DOHH2 (cell line): ENCODE data around the gene POLD4.

ENCODE experiments used
- H3F3A ChIP-seq: fragments of 200-600 bp; sonication (generic), shearing (Covaris generic); 2 replicates; pipeline ENCODE4 v1.6.0; 2016; ENCODE audit warnings: antibody characterized with exemption, mild to moderate bottlenecking; ENCODE audit not compliant: control insufficient read depth, insufficient read depth
- H3K27ac ChIP-seq: fragments of 200-600 bp; sonication (generic); 2 replicates; pipeline ENCODE4 v1.5.1; 2014; ENCODE audit warnings: low read depth, mild to moderate bottlenecking, low read length, moderate library complexity
- H3K27me3 ChIP-seq: fragments of 200-600 bp; sonication (generic); 2 replicates; pipeline ENCODE4 v1.6.1; 2014; ENCODE audit warnings: mild to moderate bottlenecking, low read length, mixed read lengths; ENCODE audit not compliant: control insufficient read depth
- H3K36me3 ChIP-seq: fragments of 200-600 bp; sonication (generic); 2 replicates; pipeline ENCODE4 v1.6.1; 2014; ENCODE audit warnings: mild to moderate bottlenecking, low read length, moderate library complexity, mixed read lengths; ENCODE audit not compliant: control insufficient read depth
- H3K4me1 ChIP-seq: fragments of 200-600 bp; sonication (generic); 2 replicates; pipeline ENCODE4 v1.6.1; 2014; ENCODE audit warnings: mild to moderate bottlenecking, low read length, mixed read lengths; ENCODE audit not compliant: control insufficient read depth
- H3K4me2 ChIP-seq: fragments of 200-600 bp; sonication (generic); 2 replicates; pipeline ENCODE4 v1.6.0; 2014; ENCODE audit warnings: mild to moderate bottlenecking, low read length, moderate library complexity
- H3K4me3 ChIP-seq: fragments of 200-600 bp; sonication (generic); 2 replicates; pipeline ENCODE4 v1.5.1; 2014; ENCODE audit warnings: mild to moderate bottlenecking, low read length, mixed read lengths
- H3K79me2 ChIP-seq: fragments of 200-600 bp; sonication (generic); 2 replicates; pipeline ENCODE4 v1.6.1; 2014; ENCODE audit warnings: mild to moderate bottlenecking, low read length, mixed read lengths; ENCODE audit not compliant: control insufficient read depth
- H3K9me2 ChIP-seq: fragments of 200-600 bp; sonication (generic); replicated peaks from 2 replicates; pipeline ENCODE4 v1.6.1; 2014; ENCODE audit warnings: mild to moderate bottlenecking, low read length, mixed read lengths; ENCODE audit not compliant: control insufficient read depth
- H3K9me3 ChIP-seq: fragments of 200-600 bp; sonication (generic); 2 replicates; pipeline ENCODE4 v1.6.1; 2014; ENCODE audit warnings: antibody characterized with exemption, low read length, mixed read lengths; ENCODE audit not compliant: control insufficient read depth, insufficient read depth
- H4K20me1 ChIP-seq: fragments of 200-600 bp; sonication (generic); 2 replicates; pipeline ENCODE4 v1.6.0; 2014; ENCODE audit warnings: low read depth, mild to moderate bottlenecking, antibody characterized with exemption, low read length, moderate library complexity; ENCODE audit not compliant: control insufficient read depth, insufficient read depth
- CTCF ChIP-seq: fragments of 200-600 bp; sonication (generic); IDR thresholded peaks from one replicate; pipeline ENCODE4 v1.5.1; 2014; ENCODE audit warnings: antibody characterized with exemption, mild to moderate bottlenecking, low read depth, low read length; ENCODE audit not compliant: poor library complexity, severe bottlenecking
- EZH2phosphoT487 ChIP-seq: fragments of 200-600 bp; sonication (generic); IDR thresholded peaks from 2 replicates; pipeline ENCODE4 v1.6.1; 2017; ENCODE audit warnings: borderline replicate concordance, mild to moderate bottlenecking, antibody characterized with exemption, low read length, moderate library complexity, mixed read lengths

Gene POLD4

GRCh38 chr11:67369801-67370284, 16.5 kb upstream of the POLD4 start:
- Histone ChIP-seq H3K9me3 (no peaks in the 10 kb centered on the region), H3K4me2 (no peak overlapping the region; the same call in 1 of the 2 replicates), H3K27ac (no peak overlapping the region), H3F3A (peaks cover 9% of the 10 kb centered on the region; the same call in 1 of the 2 replicates), H3K4me1 (peaks cover 86% of the 10 kb centered on the region), H3K79me2 (peaks cover 84% of the 10 kb centered on the region), H4K20me1 (peaks cover 15% of the 10 kb centered on the region), H3K27me3 (no peaks in the 10 kb centered on the region), H3K9me2 (no peaks in the 10 kb centered on the region), H3K4me3 (no peak overlapping the region), H3K36me3 (peaks cover 40% of the 10 kb centered on the region)
- TF ChIP-seq EZH2phosphoT487 (no peak), CTCF (no peak)

GRCh38 chr11:67369275-67369674, 15.9 kb upstream of the POLD4 start:
- Histone ChIP-seq H3K4me2 (no peak overlapping the region), H3K27me3 (no peaks in the 10 kb centered on the region)

GRCh38 chr11:67368621-67369020, 15.3 kb upstream of the POLD4 start:
- Histone ChIP-seq H3K9me3 (no peaks in the 10 kb centered on the region), H4K20me1 (peaks cover 15% of the 10 kb centered on the region), H3K4me3 (no peak overlapping the region), H3F3A (peaks cover 9% of the 10 kb centered on the region; the same call in 1 of the 2 replicates), H3K9me2 (no peaks in the 10 kb centered on the region), H3K27me3 (no peaks in the 10 kb centered on the region), H3K36me3 (peaks cover 47% of the 10 kb centered on the region), H3K4me1 (peaks cover 83% of the 10 kb centered on the region), H3K79me2 (peaks cover 82% of the 10 kb centered on the region), H3K27ac (no peak overlapping the region), H3K4me2 (no peak overlapping the region)
- no peak for TF ChIP-seq CTCF
- TF ChIP-seq EZH2phosphoT487: no peak

More at GRCh38 chr11:67369275-67369674, 15.9 kb upstream of the POLD4 start:
- H3K4me3 ChIP-seq: no peak overlapping the region
- H3K27ac ChIP-seq: no peak overlapping the region
- TF ChIP-seq EZH2phosphoT487 (no peak), CTCF (no peak)
- H3K4me1 ChIP-seq: peaks cover 86% of the 10 kb centered on the region
- H3K79me2 ChIP-seq: peaks cover 86% of the 10 kb centered on the region
- H4K20me1 ChIP-seq: peaks cover 15% of the 10 kb centered on the region
- peaks cover 9% of the 10 kb centered on the region; the same call in 1 of the 2 replicates for H3F3A ChIP-seq
- H3K9me2 ChIP-seq: no peaks in the 10 kb centered on the region
- H3K36me3 ChIP-seq: peaks cover 45% of the 10 kb centered on the region
- no peaks in the 10 kb centered on the region for H3K9me3 ChIP-seq
